Measurements from ENCODE around the gene INPP5A. TPM values are rescaled to one million over a fixed set of nuclear protein-coding genes. Genes with fewer than 3 reads are reported as not detected.

Gene INPP5A
- total and polyA plus RNA-seq, 2 of the 13 experiments (the other 11 are each of a cell fraction or from before 2014, with no cell fraction given), result 17.5 to 37.9 TPM

DNA sequence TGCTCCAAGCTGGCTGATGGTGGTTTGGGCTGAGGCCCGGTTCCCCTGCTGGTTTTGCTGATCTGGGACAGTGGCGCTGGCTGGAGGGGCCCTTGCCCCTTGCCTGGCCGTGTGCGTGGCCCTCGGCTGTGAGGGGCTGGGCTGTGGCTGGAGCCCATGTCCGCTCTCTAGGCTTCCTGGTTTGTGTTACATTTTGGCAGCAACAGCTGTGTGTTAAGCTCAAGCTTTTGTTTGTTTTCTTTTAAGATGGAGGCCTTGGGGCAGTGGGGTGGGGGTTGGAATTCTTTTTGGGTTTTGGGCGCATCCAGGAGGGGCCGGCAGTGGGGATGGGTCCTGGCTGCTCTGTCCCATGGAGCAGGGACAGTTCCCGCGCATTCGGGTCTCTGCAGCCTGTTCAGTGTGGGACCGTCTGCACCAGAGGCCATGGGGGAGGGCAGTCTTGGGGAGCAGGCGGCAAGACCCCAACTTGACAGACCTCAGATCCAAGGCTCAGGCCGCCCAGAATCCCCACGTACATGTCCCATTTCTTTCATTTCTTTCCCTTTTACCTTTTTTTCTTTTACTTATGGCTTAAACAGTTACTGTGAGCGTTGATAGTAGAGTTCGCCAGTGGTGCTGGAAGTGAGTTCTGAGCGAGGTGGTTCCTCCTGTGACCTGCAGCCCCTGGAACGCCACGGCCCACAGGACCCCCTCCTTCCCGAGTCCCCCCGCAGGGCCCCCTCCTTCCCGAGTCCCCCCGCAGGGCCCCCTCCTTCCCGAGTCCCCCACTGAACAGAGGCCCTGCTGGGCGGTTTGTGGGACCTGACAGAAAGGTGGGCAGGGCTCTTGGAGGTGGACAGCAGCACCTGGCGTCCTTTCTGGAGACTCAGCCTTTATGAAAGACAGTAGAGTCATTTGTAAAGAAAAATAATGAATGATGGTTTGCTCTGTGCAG, 75.3 kb downstream of the INPP5A start:
- CTCF ChIA-PET (ENCODE audit: low intra/inter-chr PET ratio, low total read pairs), result no interaction called here

DNA sequence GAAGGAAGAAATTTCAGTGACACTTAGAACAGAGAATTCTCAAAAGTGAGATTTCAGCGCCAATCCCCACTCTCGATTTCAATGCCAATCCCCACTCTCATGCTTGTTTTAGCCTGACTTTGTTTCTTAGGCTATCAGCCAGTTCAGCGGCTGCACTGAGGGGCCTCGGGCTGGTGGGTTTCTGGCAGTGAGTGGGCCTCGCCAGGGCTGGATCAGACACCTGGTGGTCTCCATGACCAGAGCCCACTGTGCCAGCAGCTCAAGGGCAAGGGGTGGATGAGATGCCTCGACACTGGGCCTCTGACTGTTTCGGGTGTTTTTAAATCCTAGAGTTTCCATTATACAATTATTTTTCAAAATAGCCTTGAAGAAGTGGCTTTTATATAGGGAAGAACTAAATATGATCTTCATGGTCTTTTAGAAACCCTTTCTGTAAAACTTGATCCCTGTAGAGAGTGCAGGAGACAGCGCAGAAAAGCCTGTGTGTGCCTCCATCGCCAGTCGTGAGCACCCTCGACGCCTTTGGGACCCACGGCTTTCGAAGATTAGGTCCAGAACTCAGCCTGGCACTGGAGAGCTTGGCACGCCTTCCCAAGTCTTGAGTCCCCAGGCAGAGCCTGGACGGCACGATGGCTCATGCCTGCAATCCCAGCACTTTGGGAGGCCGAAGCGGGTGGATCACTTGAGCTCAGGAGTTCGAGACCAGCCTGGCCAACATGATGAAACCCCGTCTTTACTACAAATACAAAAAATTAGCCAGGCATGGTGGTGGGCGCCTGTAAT, 76.2 kb downstream of the INPP5A start:
- Histone ChIP-seq H3K4me3 (replicated peaks in 1 of 3; ENCODE audit: insufficient read depth in 1 of 3, low read depth in 2 of 3, low read length in 3 of 3) (no peak overlapping the region), H3K27me3 (ENCODE audit: control insufficient read depth in 1 of 2, insufficient read depth in 2 of 2, low read length in 2 of 2) (no peaks in the 10 kb centered on the region), H3K79me2 (ENCODE audit: insufficient read depth, low read length) (no peaks in the 10 kb centered on the region), H3K27ac (ENCODE audit: extremely low read length, insufficient read depth, low read length) (no peak overlapping the region), H3K9me3 (ENCODE audit: low read length) (no peaks in the 10 kb centered on the region), H4K20me1 (ENCODE audit: insufficient read depth, low read length) (no peaks in the 10 kb centered on the region), H3K4me1 (ENCODE audit: insufficient read depth, low read length) (no peaks in the 10 kb centered on the region), H2AFZ (ENCODE audit: low read length) (no peak overlapping the region), H3K36me3 (replicated peaks in 1 of 2; ENCODE audit: control insufficient read depth in 1 of 2, insufficient read depth in 2 of 2, low read length in 2 of 2) (no peaks in the 10 kb centered on the region), H3K9ac (ENCODE audit: insufficient read depth, low read depth, low read length) (no peak overlapping the region), H3K4me2 (ENCODE audit: low read depth, low read length) (no peak overlapping the region)
- DNase-seq (ENCODE audit: low spot score) (no peak), FAIRE-seq (no peak), ATAC-seq (no peak)
- POLR2A ChIA-PET, result no interaction called here
- no peak for TF ChIP-seq HES4 (CRISPR knock-in tag; IDR thresholded peaks at IDR 0.05; ENCODE audit: borderline replicate concordance)
- no peak for TF ChIP-seq ZNF724P (CRISPR knock-in tag; IDR thresholded peaks at IDR 0.05; ENCODE audit: borderline replicate concordance)
- TF ChIP-seq ARNTL (CRISPR knock-in tag; IDR thresholded peaks at IDR 0.05), result no peak
- no peak for TF ChIP-seq MEIS1 (CRISPR knock-in tag; IDR thresholded peaks at IDR 0.05; ENCODE audit: borderline replicate concordance)
- 95% methylated on average over 16 of the region's 22 CpGs for WGBS (ENCODE audit: low lambda C conversion rate)
- in situ Hi-C loops (cut with HindIII; ENCODE audit: extremely low pct_ligation_motif_present, low pct_unique_long_range_greater_than_20kb), result no loop called here
- no TSS peak for BruUV-seq (replicated peaks)
- CTCF ChIA-PET (ENCODE audit: low intra/inter-chr PET ratio, low total read pairs), result no interaction called here
- intact Hi-C loops (cut with micrococcal nuclease; ENCODE audit: unreplicated experiment), result no loop called here

More for the DNA sequence above, 75.3 kb downstream of the INPP5A start:
- WGBS (ENCODE audit: low lambda C conversion rate), result 84% methylated on average over 24 of the region's 27 CpGs
- Histone ChIP-seq H3K4me3 (replicated peaks in 1 of 3; ENCODE audit: insufficient read depth in 1 of 3, low read depth in 2 of 3, low read length in 3 of 3) (no peak overlapping the region), H2AFZ (ENCODE audit: low read length) (no peak overlapping the region), H3K79me2 (ENCODE audit: insufficient read depth, low read length) (no peaks in the 10 kb centered on the region), H3K27ac (ENCODE audit: extremely low read length, insufficient read depth, low read length) (no peak overlapping the region), H3K9ac (ENCODE audit: insufficient read depth, low read depth, low read length) (no peak overlapping the region), H3K36me3 (replicated peaks in 1 of 2; ENCODE audit: control insufficient read depth in 1 of 2, insufficient read depth in 2 of 2, low read length in 2 of 2) (no peaks in the 10 kb centered on the region), H3K27me3 (ENCODE audit: control insufficient read depth in 1 of 2, insufficient read depth in 2 of 2, low read length in 2 of 2) (no peaks in the 10 kb centered on the region), H3K4me2 (ENCODE audit: low read depth, low read length) (no peak overlapping the region), H3K4me1 (ENCODE audit: insufficient read depth, low read length) (no peaks in the 10 kb centered on the region), H3K9me3 (ENCODE audit: low read length) (no peaks in the 10 kb centered on the region), H4K20me1 (ENCODE audit: insufficient read depth, low read length) (no peaks in the 10 kb centered on the region)
- DNase-seq (ENCODE audit: low spot score) (no peak), FAIRE-seq (no peak), ATAC-seq (no peak)
- TF ChIP-seq CHD2 (IDR thresholded peaks at IDR 0.05; ENCODE audit: low read depth, low read length) (no peak), LCORL (IDR thresholded peaks at IDR 0.05) (no peak), LCORL (CRISPR knock-in tag; IDR thresholded peaks at IDR 0.05) (no peak)
- intact Hi-C loops (cut with micrococcal nuclease; ENCODE audit: unreplicated experiment) (no loop called here), in situ Hi-C loops (cut with HindIII; ENCODE audit: extremely low pct_ligation_motif_present, low pct_unique_long_range_greater_than_20kb) (no loop called here)
- POLR2A ChIA-PET, result no interaction called here
- BruUV-seq (replicated peaks), result no TSS peak

Data from HepG2 (cell line).